ENCODE data around the gene PTPRD. TPM values are rescaled to one million over a fixed set of nuclear protein-coding genes. Genes with fewer than 3 reads are reported as not detected.

The PTPRD gene
- total RNA-seq, 1 donor from 2014 or later = 5.7 TPM

DNA sequence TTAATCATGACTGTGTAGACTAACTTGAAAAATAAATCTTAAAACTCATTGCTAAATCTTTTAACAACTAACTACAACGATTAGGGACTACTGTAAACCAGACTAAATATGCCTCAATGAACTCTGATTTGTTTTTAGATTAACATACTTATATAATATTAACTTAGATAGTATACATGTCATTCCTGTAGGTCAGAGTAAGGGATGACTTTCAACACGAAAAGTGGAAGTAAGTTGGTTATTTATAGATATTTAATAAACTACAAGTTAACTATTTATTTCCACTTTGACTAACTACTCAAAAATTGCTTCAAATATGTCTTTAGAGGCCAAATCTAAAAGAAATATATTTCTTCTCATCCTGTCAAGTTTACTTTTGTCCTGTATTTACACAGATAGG is 795.6 kb downstream of the PTPRD start:
- no peaks in the 10 kb centered on the region for H3K36me3 Mint-ChIP-seq (ENCODE audit: low read depth)
- no peak for DNase-seq (ENCODE audit: low spot score)
- H3K27me3 Mint-ChIP-seq (ENCODE audit: low read depth) = no peaks in the 10 kb centered on the region
- TF ChIP-seq, protein P1, sequence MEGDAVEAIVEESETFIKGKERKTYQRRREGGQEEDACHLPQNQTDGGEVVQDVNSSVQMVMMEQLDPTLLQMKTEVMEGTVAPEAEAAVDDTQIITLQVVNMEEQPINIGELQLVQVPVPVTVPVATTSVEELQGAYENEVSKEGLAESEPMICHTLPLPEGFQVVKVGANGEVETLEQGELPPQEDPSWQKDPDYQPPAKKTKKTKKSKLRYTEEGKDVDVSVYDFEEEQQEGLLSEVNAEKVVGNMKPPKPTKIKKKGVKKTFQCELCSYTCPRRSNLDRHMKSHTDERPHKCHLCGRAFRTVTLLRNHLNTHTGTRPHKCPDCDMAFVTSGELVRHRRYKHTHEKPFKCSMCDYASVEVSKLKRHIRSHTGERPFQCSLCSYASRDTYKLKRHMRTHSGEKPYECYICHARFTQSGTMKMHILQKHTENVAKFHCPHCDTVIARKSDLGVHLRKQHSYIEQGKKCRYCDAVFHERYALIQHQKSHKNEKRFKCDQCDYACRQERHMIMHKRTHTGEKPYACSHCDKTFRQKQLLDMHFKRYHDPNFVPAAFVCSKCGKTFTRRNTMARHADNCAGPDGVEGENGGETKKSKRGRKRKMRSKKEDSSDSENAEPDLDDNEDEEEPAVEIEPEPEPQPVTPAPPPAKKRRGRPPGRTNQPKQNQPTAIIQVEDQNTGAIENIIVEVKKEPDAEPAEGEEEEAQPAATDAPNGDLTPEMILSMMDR (IDR thresholded peaks at IDR 0.05) = no peak
- H3K27ac Mint-ChIP-seq (ENCODE audit: unreplicated experiment) = no peak overlapping the region
- H3K4me1 Mint-ChIP-seq (ENCODE audit: low read depth) = no peaks in the 10 kb centered on the region
- H3K4me3 Mint-ChIP-seq (ENCODE audit: unreplicated experiment) = no peak overlapping the region
- peaks cover 15% of the 10 kb centered on the region for H3K9me3 Mint-ChIP-seq (ENCODE audit: low read depth)

DNA sequence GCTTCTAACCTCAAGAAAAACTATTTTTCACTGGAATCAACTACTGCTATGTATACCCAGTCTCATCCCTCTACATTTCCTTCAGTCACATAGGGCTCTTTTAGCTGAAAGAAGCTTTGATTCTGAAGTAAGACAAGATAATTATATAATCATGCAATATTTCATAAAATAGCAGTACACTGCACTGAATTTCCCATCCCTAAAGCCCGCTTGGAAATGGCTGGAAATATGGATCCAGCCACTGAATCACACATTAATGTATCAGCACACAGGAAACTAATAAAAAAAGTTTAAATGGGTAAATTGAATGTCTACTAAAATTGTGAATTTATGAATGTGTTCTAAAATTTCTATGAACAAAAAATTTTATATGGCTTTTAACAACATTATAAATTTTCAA is 808.7 kb downstream of the PTPRD start:
- Mint-ChIP-seq H3K4me1 (ENCODE audit: low read depth) (no peaks in the 10 kb centered on the region), H3K9me3 (ENCODE audit: low read depth) (no peaks in the 10 kb centered on the region), H3K4me3 (ENCODE audit: unreplicated experiment) (no peak overlapping the region), H3K27ac (ENCODE audit: unreplicated experiment) (no peak overlapping the region), H3K27me3 (ENCODE audit: low read depth) (peaks cover 17% of the 10 kb centered on the region), H3K36me3 (ENCODE audit: low read depth) (no peaks in the 10 kb centered on the region)
- DNase-seq (ENCODE audit: low spot score) = no peak
- TF ChIP-seq, protein P1 (IDR thresholded peaks at IDR 0.05) = no peak

DNA sequence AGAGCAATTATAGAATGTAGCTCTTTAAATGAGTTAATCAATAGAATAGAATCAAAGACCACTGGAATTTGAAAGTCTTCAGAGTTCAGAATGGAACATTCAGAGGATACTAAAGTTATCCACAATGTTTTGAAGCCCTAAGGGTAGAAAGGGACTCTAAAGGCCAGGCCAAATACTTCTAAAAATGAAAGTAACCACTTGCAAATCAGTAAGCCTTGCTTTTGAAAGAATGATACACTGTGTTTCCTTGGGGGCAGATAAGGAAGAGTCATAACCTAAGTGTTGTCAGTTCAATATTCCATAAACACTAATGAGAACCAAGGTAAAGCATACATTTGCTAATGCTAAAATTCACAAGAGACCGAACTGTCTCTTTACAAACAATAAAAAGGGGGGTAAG is 813.5 kb downstream of the PTPRD start:
- Mint-ChIP-seq H3K4me1 (ENCODE audit: low read depth) (no peaks in the 10 kb centered on the region), H3K27me3 (ENCODE audit: low read depth) (peaks cover 7% of the 10 kb centered on the region), H3K36me3 (ENCODE audit: low read depth) (no peaks in the 10 kb centered on the region), H3K4me3 (ENCODE audit: unreplicated experiment) (no peak overlapping the region), H3K9me3 (ENCODE audit: low read depth) (no peaks in the 10 kb centered on the region), H3K27ac (ENCODE audit: unreplicated experiment) (no peak overlapping the region)
- TF ChIP-seq, protein P1 (IDR thresholded peaks at IDR 0.05) = no peak
- DNase-seq (ENCODE audit: low spot score) = no peak

DNA sequence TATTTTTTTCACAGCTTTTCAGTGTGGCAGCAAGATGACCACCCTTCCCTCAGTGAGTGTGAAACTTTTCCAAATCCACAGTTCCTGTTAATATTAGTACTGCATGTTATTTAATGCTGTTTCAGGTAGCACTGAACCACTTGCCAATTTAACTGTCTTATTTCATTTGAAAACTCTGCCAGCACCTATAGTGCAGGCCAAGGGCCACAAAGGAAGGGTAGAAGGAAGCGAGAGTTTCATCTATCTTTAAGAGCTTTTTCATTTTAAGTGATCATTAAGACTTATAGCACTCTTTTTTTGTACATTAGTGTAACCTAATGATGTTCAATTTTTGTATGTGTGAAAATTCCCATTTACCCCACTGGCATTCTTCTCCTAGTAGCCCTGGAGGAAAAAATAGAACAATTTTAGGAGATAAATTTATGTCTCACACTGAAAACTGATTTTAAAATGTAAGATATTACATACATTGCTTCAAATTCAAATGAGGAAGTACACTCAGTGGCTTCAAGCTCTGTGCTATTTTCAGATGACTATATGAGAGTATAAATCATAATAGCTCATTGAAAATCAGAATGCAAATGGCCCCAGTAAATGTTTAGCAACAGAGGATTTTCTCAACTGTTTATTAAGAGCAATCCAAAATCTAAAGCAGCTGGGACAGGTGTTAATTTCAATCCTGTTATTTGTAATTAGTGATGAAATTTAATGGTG is 820.5 kb downstream of the PTPRD start:
- TF ChIP-seq, protein P1 (IDR thresholded peaks at IDR 0.05) = no peak
- peaks cover 6% of the 10 kb centered on the region for H3K27me3 Mint-ChIP-seq (ENCODE audit: low read depth)

DNA sequence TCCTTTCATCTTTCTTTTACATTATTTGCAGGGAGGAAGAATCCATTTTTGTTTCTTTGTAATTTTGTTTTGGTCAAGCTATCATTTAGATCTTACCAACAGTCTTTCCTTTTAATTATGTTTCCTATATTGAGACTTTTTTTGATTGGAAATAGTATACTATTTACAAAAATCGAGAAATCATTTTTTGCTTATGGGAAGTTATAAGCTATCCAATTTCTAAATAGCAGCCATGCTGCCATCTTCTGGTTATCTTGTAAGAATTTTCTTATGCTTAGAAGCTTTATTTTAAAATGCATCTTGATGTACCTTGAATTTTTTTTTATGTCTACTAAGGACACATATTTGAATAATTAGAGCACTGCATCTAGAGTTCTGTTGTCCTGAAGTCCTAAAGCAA is 821.2 kb downstream of the PTPRD start:
- H3K36me3 Mint-ChIP-seq (ENCODE audit: low read depth) = no peaks in the 10 kb centered on the region
- no peaks in the 10 kb centered on the region for H3K9me3 Mint-ChIP-seq (ENCODE audit: low read depth)
- DNase-seq (ENCODE audit: low spot score) = no peak
- H3K4me3 Mint-ChIP-seq (ENCODE audit: unreplicated experiment) = no peak overlapping the region
- TF ChIP-seq, protein P1 (IDR thresholded peaks at IDR 0.05) = peak; percentile 85
- peaks cover 6% of the 10 kb centered on the region for H3K27me3 Mint-ChIP-seq (ENCODE audit: low read depth)
- peaks cover 3% of the 10 kb centered on the region for H3K4me1 Mint-ChIP-seq (ENCODE audit: low read depth)
- no peak overlapping the region for H3K27ac Mint-ChIP-seq (ENCODE audit: unreplicated experiment)

More for the DNA sequence above, 820.5 kb downstream of the PTPRD start:
- Mint-ChIP-seq H3K27ac (ENCODE audit: unreplicated experiment) (no peak overlapping the region), H3K4me1 (ENCODE audit: low read depth) (peaks cover 3% of the 10 kb centered on the region), H3K4me3 (ENCODE audit: unreplicated experiment) (no peak overlapping the region), H3K9me3 (ENCODE audit: low read depth) (no peaks in the 10 kb centered on the region), H3K36me3 (ENCODE audit: low read depth) (no peaks in the 10 kb centered on the region)
- no peak for DNase-seq (ENCODE audit: low spot score)

Measured in chondrocyte (in vitro differentiated cells).